ENCODE measurements around the gene NSUN7.

The NSUN7 gene

DNA sequence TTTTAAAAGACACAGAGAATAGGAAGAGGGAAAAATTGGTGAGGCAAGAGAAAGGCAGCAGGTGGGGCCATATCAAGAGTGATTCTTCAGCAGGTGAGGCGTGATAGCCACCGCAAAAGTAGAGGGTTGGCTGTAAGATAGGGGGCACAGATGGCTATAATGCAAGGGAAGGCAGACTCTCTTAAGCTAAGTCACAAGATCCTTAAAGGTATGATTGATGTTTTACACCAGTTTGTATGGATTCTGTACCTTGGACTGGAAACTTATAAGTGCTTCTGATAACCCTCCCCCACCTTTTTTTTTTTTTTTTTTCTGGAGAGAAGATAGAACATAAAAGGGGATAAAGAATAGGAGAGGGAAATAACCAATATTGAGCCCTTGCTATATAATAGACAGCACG is 40.0 kb downstream of the NSUN7 start:
- Histone ChIP-seq H4K20me1 (ENCODE audit: insufficient read depth, low read length) (no peaks in the 10 kb centered on the region), H3K27ac (ENCODE audit: low read length) (no peak overlapping the region)
- ATAC-seq (ENCODE audit: insufficient read depth, low read depth): no peak

DNA sequence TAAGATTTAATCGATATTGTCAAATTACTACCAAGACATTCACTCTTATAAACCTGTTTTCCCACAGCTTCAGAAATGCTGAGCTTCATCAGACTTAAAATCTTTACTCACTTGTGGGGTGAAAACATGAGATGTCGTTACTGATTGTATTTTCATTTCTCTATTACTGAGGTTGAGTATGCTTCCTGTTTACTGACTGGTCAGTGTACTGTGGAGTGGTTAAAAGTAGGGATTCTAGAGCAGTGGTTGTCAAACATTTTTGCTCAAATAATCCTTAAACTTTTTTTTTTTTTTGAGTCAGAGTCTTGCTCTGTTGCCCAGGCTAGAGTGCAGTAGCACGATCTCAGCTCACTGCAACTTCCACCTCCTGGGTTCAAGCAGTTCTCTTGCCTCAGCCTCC is 50.3 kb downstream of the NSUN7 start:
- Histone ChIP-seq H3K4me1 (ENCODE audit: insufficient read depth, low read length) (no peaks in the 10 kb centered on the region), H2AFZ (ENCODE audit: low read depth, low read length) (no peak overlapping the region), H3K9me3 (ENCODE audit: insufficient read depth, low read length, severe bottlenecking) (no peaks in the 10 kb centered on the region), H3K79me2 (ENCODE audit: insufficient read depth, low read length) (no peaks in the 10 kb centered on the region), H3K9ac (ENCODE audit: low read depth, low read length) (no peak overlapping the region), H4K20me1 (ENCODE audit: insufficient read depth, low read length) (no peaks in the 10 kb centered on the region), H3K27ac (ENCODE audit: low read length) (no peak overlapping the region), H3K27me3 (ENCODE audit: insufficient read depth, low read length, poor library complexity) (no peaks in the 10 kb centered on the region), H3K36me3 (ENCODE audit: insufficient read depth, low read length) (no peaks in the 10 kb centered on the region), H3K4me3 (ENCODE audit: low read depth in 1 of 2, low read length in 2 of 2) (no peak overlapping the region), H3K4me2 (ENCODE audit: insufficient read depth, low read length) (no peak overlapping the region)
- ATAC-seq (ENCODE audit: insufficient read depth, low read depth) (no peak), DNase-seq (no peak)
- no peak for TF ChIP-seq EZH2 (IDR thresholded peaks at IDR 0.05; ENCODE audit: borderline replicate concordance, low read depth, low read length, severe bottlenecking)
- TF ChIP-seq, protein P1, sequence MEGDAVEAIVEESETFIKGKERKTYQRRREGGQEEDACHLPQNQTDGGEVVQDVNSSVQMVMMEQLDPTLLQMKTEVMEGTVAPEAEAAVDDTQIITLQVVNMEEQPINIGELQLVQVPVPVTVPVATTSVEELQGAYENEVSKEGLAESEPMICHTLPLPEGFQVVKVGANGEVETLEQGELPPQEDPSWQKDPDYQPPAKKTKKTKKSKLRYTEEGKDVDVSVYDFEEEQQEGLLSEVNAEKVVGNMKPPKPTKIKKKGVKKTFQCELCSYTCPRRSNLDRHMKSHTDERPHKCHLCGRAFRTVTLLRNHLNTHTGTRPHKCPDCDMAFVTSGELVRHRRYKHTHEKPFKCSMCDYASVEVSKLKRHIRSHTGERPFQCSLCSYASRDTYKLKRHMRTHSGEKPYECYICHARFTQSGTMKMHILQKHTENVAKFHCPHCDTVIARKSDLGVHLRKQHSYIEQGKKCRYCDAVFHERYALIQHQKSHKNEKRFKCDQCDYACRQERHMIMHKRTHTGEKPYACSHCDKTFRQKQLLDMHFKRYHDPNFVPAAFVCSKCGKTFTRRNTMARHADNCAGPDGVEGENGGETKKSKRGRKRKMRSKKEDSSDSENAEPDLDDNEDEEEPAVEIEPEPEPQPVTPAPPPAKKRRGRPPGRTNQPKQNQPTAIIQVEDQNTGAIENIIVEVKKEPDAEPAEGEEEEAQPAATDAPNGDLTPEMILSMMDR (IDR thresholded peaks at IDR 0.05; ENCODE audit: borderline replicate concordance, extremely low read depth, low read length, poor library complexity, severe bottlenecking): no peak

More for the DNA sequence above, 40.0 kb downstream of the NSUN7 start:
- H3K4me2 ChIP-seq (ENCODE audit: insufficient read depth, low read length): no peak overlapping the region
- no peak overlapping the region for H2AFZ ChIP-seq (ENCODE audit: low read depth, low read length)
- H3K9ac ChIP-seq (ENCODE audit: low read depth, low read length): no peak overlapping the region
- H3K4me1 ChIP-seq (ENCODE audit: insufficient read depth, low read length): no peaks in the 10 kb centered on the region
- H3K9me3 ChIP-seq (ENCODE audit: insufficient read depth, low read length, severe bottlenecking): no peaks in the 10 kb centered on the region
- DNase-seq: no peak
- TF ChIP-seq, protein P1 (IDR thresholded peaks at IDR 0.05; ENCODE audit: borderline replicate concordance, extremely low read depth, low read length, poor library complexity, severe bottlenecking): no peak
- TF ChIP-seq EZH2 (IDR thresholded peaks at IDR 0.05; ENCODE audit: borderline replicate concordance, low read depth, low read length, severe bottlenecking): no peak
- H3K4me3 ChIP-seq (ENCODE audit: low read depth in 1 of 2, low read length in 2 of 2): no peak overlapping the region
- no peaks in the 10 kb centered on the region for H3K79me2 ChIP-seq (ENCODE audit: insufficient read depth, low read length)
- H3K27me3 ChIP-seq (ENCODE audit: insufficient read depth, low read length, poor library complexity): peaks cover 6% of the 10 kb centered on the region
- H3K36me3 ChIP-seq (ENCODE audit: insufficient read depth, low read length): no peaks in the 10 kb centered on the region

DNA sequence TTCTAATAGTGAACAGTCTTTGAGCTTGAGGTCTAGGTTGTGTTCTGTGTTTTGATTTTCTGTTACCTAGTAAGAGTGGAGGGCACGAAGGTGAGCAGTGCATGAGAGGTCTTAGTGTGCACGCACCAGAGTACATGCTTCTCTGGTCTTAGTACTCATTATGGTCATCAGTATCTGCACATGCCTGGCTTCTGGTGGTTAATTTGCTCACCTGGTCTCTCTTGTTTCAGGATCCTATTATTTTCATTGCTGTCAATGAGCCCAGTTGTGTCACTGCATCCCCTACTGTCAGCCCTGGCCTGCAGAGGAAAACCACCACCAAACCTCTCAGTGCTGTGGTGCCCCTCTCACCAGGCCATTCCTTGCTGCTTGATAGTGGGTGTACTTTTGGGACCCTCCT is 54.8 kb downstream of the NSUN7 start:
- no peak for ATAC-seq (ENCODE audit: insufficient read depth, low read depth)
- H3K4me3 ChIP-seq (ENCODE audit: low read depth in 1 of 2, low read length in 2 of 2): no peak overlapping the region
- H3K27me3 ChIP-seq (ENCODE audit: insufficient read depth, low read length, poor library complexity): no peaks in the 10 kb centered on the region
- H3K9ac ChIP-seq (ENCODE audit: low read depth, low read length): no peak overlapping the region
- no peaks in the 10 kb centered on the region for H3K4me1 ChIP-seq (ENCODE audit: insufficient read depth, low read length)
- no peak for DNase-seq
- no peaks in the 10 kb centered on the region for H3K79me2 ChIP-seq (ENCODE audit: insufficient read depth, low read length)
- no peaks in the 10 kb centered on the region for H3K36me3 ChIP-seq (ENCODE audit: insufficient read depth, low read length)
- H3K9me3 ChIP-seq (ENCODE audit: insufficient read depth, low read length, severe bottlenecking): no peaks in the 10 kb centered on the region
- H3K27ac ChIP-seq (ENCODE audit: low read length): no peak overlapping the region
- no peak for TF ChIP-seq EZH2 (IDR thresholded peaks at IDR 0.05; ENCODE audit: borderline replicate concordance, low read depth, low read length, severe bottlenecking)
- TF ChIP-seq, protein P1 (IDR thresholded peaks at IDR 0.05; ENCODE audit: borderline replicate concordance, extremely low read depth, low read length, poor library complexity, severe bottlenecking): no peak
- H2AFZ ChIP-seq (ENCODE audit: low read depth, low read length): no peak overlapping the region
- H3K4me2 ChIP-seq (ENCODE audit: insufficient read depth, low read length): no peak overlapping the region
- no peaks in the 10 kb centered on the region for H4K20me1 ChIP-seq (ENCODE audit: insufficient read depth, low read length)

DNA sequence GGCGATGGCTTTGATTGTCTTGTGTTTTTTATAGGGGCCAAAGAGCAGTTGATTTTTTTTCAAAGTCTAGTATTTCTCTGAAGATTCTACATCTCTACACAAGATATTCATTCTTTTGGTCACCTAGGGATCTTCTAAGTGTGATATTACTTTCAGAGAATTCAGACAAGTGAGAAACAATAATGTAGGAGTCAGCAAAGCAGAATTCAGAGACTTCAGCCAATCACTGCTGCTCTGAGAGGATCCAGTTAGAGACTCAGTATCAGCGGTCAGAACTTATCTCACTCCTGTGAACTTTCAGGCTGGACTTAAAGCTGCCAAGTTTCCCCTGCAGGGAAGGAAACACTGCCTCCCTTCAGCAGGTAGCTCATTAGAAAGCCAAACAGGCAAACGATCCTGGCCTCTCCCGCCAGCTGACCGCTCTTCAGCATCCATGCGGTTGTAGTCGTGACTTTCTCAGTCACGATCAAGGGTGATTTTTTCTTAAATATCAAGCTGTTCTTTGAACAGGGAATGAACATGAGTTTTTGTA is 59.2 kb downstream of the NSUN7 start:
- Histone ChIP-seq H3K36me3 (ENCODE audit: insufficient read depth, low read length) (no peaks in the 10 kb centered on the region), H3K4me1 (ENCODE audit: insufficient read depth, low read length) (no peaks in the 10 kb centered on the region), H3K9ac (ENCODE audit: low read depth, low read length) (no peak overlapping the region), H2AFZ (ENCODE audit: low read depth, low read length) (no peak overlapping the region), H3K27me3 (ENCODE audit: insufficient read depth, low read length, poor library complexity) (peaks cover 4% of the 10 kb centered on the region), H3K9me3 (ENCODE audit: insufficient read depth, low read length, severe bottlenecking) (no peaks in the 10 kb centered on the region), H4K20me1 (ENCODE audit: insufficient read depth, low read length) (no peaks in the 10 kb centered on the region), H3K27ac (ENCODE audit: low read length) (no peak overlapping the region), H3K79me2 (ENCODE audit: insufficient read depth, low read length) (no peaks in the 10 kb centered on the region), H3K4me2 (ENCODE audit: insufficient read depth, low read length) (no peak overlapping the region), H3K4me3 (ENCODE audit: low read depth in 1 of 2, low read length in 2 of 2) (no peak overlapping the region)
- DNase-seq: no peak
- no peak for ATAC-seq (ENCODE audit: insufficient read depth, low read depth)
- TF ChIP-seq, protein P1 (IDR thresholded peaks at IDR 0.05; ENCODE audit: borderline replicate concordance, extremely low read depth, low read length, poor library complexity, severe bottlenecking): no peak
- TF ChIP-seq EZH2 (IDR thresholded peaks at IDR 0.05; ENCODE audit: borderline replicate concordance, low read depth, low read length, severe bottlenecking): no peak
